GM23338 (cell line): ENCODE measurements around the gene TWF2. TPM values are rescaled to one million over a fixed set of nuclear protein-coding genes. Genes with fewer than 3 reads are reported as not detected.
A peak's percentile ranks its signal among the peaks of the same experiment; 100 is the strongest.

Source experiments
- ATAC-seq: fragments of 200-7000 bp; cut with Tn5 transposase; 3 replicates; pipeline ENCODE4 v1.9.1; 2020
- DNase-seq: peaks from one replicate; pipeline ENCODE4 v3.0.0-alpha.2; 2015; ENCODE audit warnings: low spot score
- H2AFZ ChIP-seq: fragments of 200-600 bp; sonication (generic); 2 replicates; pipeline ENCODE4 v1.8.0; 2016; ENCODE audit warnings: antibody characterized with exemption, mild to moderate bottlenecking, moderate library complexity
- H3F3A ChIP-seq: fragments of 200-600 bp; sonication (generic); replicated peaks from 2 replicates; pipeline ENCODE4 v1.8.0; 2017; ENCODE audit warnings: antibody characterized with exemption, mixed run types, low read depth
- H3K27ac ChIP-seq: fragments of 200-600 bp; sonication (generic); 2 replicates; pipeline ENCODE4 v1.6.1; 2016; ENCODE audit warnings: low read depth
- H3K27me3 ChIP-seq: fragments of 200-600 bp; sonication (generic); 2 replicates; pipeline ENCODE4 v1.8.0; 2016; ENCODE audit warnings: mild to moderate bottlenecking, mixed run types, moderate library complexity; ENCODE audit not compliant: insufficient read depth
- H3K36me3 ChIP-seq: fragments of 200-600 bp; sonication (generic); 2 replicates; pipeline ENCODE4 v1.8.0; 2016; ENCODE audit warnings: mild to moderate bottlenecking; ENCODE audit not compliant: insufficient read depth
- H3K4me1 ChIP-seq: fragments of 200-600 bp; sonication (generic); 2 replicates; pipeline ENCODE4 v1.8.0; 2016; ENCODE audit warnings: mild to moderate bottlenecking, moderate library complexity; ENCODE audit not compliant: insufficient read depth
- H3K4me2 ChIP-seq: fragments of 200-600 bp; sonication (generic); 2 replicates; pipeline ENCODE4 v1.7.1; 2017; ENCODE audit warnings: mixed run types
- H3K4me3 ChIP-seq: fragments of 200-600 bp; sonication (generic); 2 replicates; pipeline ENCODE4 v1.6.1; 2016; ENCODE audit warnings: mixed run types
- H3K79me2 ChIP-seq: fragments of 200-600 bp; sonication (generic); replicated peaks from 2 replicates; pipeline ENCODE4 v1.8.0; 2017; ENCODE audit warnings: mild to moderate bottlenecking; ENCODE audit not compliant: insufficient read depth
- H3K9me2 ChIP-seq: fragments of 200-600 bp; sonication (generic); 2 replicates; pipeline ENCODE4 v1.8.0; 2017; ENCODE audit not compliant: insufficient read depth
- H4K20me1 ChIP-seq: fragments of 200-600 bp; sonication (generic); replicated peaks from 2 replicates; pipeline ENCODE4 v1.8.0; 2017; ENCODE audit warnings: mild to moderate bottlenecking; ENCODE audit not compliant: insufficient read depth
- H3K27ac Mint-ChIP-seq: 2 replicates; pipeline ENCODE4 v1.8.0; 2020; ENCODE audit warnings: inconsistent platforms, mild to moderate bottlenecking, moderate library complexity, mixed read lengths
- H3K27me3 Mint-ChIP-seq: 3 replicates; pipeline ENCODE4 v1.8.0; 2022; ENCODE audit warnings: low read depth, mild to moderate bottlenecking, moderate library complexity, mixed read lengths, inconsistent platforms; ENCODE audit not compliant: insufficient read depth, poor library complexity
- H3K36me3 Mint-ChIP-seq: 3 replicates; pipeline ENCODE4 v1.8.0; 2021; ENCODE audit warnings: low read depth, mild to moderate bottlenecking, inconsistent platforms, moderate library complexity, mixed read lengths
- H3K4me1 Mint-ChIP-seq: 3 replicates; pipeline ENCODE4 v1.8.0; 2020; ENCODE audit warnings: mild to moderate bottlenecking, inconsistent platforms, mixed read lengths
- H3K4me3 Mint-ChIP-seq: 3 replicates; pipeline ENCODE4 v1.8.0; 2021; ENCODE audit warnings: moderate library complexity, mild to moderate bottlenecking, inconsistent platforms, mixed read lengths
- H3K9me3 Mint-ChIP-seq: 3 replicates; pipeline ENCODE4 v1.8.0; 2020; ENCODE audit warnings: moderate library complexity, mild to moderate bottlenecking, inconsistent platforms, mixed read lengths
- JUNB ChIP-seq: IDR thresholded peaks from one replicate; pipeline ENCODE4 v1.6.1; 2016; ENCODE audit warnings: antibody characterized with exemption; ENCODE audit not compliant: unreplicated experiment
- NANOG ChIP-seq: IDR thresholded peaks from 2 replicates; pipeline ENCODE4 v1.6.1; 2016; ENCODE audit warnings: antibody characterized with exemption, borderline replicate concordance
- STAT1 ChIP-seq: IDR thresholded peaks from one replicate; pipeline ENCODE4 v1.6.1; 2016; ENCODE audit warnings: antibody characterized with exemption; ENCODE audit not compliant: unreplicated experiment
- polyA plus RNA-seq: library from polyadenylated mRNA; unstranded; fragments of >200 nt; fragmentation: Nextera tagmentation; extraction: Ambion mirVana; gene quantifications from 2 replicates; pipeline ENCODE4 v1.2.1, GENCODE V29; 2016
- total RNA-seq: library from RNA; depleted of rRNA; stranded (reverse); fragments of >200 nt; shearing (Covaris generic); gene quantifications from 2 replicates; pipeline ENCODE4 v1.2.3, GENCODE V29; 2014
- TF ChIP-seq, protein P1 (sequence below): IDR thresholded peaks from 2 replicates; pipeline ENCODE4 v1.6.1; 2016; ENCODE audit warnings: antibody characterized with exemption
- TF ChIP-seq, protein P2 (sequence below): fragments of 250-450 bp; sonication (Bioruptor Pico); IDR thresholded peaks from 2 replicates; pipeline ENCODE4 v1.5.0; 2020; ENCODE audit warnings: mild to moderate bottlenecking, moderate library complexity

The TWF2 gene
- total and polyA plus RNA-seq, 2 experiments from 2014 or later, result 38.9 to 120 TPM

DNA sequence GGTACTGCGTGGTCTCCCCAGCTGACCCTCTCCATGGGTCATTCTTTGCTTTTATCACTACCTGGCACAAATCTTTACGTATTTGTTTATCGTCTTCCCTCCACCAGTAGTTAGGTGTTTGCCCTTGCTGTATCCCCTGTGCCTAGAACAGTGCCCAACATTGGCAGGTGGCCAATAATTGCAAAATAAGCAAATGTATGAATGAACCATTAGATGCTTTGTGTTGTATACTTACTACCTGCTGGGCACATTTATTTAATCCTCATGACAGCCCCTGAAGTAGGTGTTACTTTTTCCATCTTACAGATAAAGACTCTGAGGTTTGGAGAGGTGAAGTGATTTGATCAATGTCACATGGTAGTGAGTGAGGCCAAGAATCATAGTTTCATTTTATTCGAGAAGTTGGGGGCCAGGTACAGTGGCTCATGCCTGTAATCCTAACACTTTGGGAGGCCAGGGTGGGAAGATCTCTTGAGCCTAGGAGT is 2.0 kb upstream of the TWF2 start:
- Histone ChIP-seq H3K9me2 (no peaks in the 10 kb centered on the region), H3K27ac (no peak overlapping the region), H4K20me1 (no peaks in the 10 kb centered on the region; the same call in 1 of the 2 replicates), H3K4me1 (peaks cover 34% of the 10 kb centered on the region), H3K79me2 (peaks cover 21% of the 10 kb centered on the region), H3K27me3 (peaks cover 29% of the 10 kb centered on the region), H2AFZ (no peak overlapping the region), H3K36me3 (no peaks in the 10 kb centered on the region), H3K4me2 (peak overlapping the region; percentile 99; the same call in 1 of the 2 replicates), H3F3A (peaks cover 10% of the 10 kb centered on the region; the same call in 1 of the 2 replicates), H3K4me3 (0 out of 2 replicates have a peak overlapping the region, but pooled peaks have one; percentile 2)
- Mint-ChIP-seq H3K9me3 (peaks cover 6% of the 10 kb centered on the region; the same call in 2 of the 3 replicates), H3K36me3 (peaks cover 12% of the 10 kb centered on the region; the same call in 2 of the 3 replicates), H3K27me3 (peaks cover 32% of the 10 kb centered on the region), H3K4me3 (peak overlapping the region; percentile 96), H3K27ac (peak overlapping the region; percentile 96), H3K4me1 (peaks cover 46% of the 10 kb centered on the region)
- DNase-seq (no peak), ATAC-seq (no peak)
- TF ChIP-seq NANOG, result peak; percentile 23; the same call in 1 of the 2 replicates
- no peak for TF ChIP-seq STAT1
- TF ChIP-seq JUNB, result no peak
- TF ChIP-seq, protein P1, sequence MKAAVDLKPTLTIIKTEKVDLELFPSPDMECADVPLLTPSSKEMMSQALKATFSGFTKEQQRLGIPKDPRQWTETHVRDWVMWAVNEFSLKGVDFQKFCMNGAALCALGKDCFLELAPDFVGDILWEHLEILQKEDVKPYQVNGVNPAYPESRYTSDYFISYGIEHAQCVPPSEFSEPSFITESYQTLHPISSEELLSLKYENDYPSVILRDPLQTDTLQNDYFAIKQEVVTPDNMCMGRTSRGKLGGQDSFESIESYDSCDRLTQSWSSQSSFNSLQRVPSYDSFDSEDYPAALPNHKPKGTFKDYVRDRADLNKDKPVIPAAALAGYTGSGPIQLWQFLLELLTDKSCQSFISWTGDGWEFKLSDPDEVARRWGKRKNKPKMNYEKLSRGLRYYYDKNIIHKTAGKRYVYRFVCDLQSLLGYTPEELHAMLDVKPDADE, result no peak
- TF ChIP-seq, protein P2, sequence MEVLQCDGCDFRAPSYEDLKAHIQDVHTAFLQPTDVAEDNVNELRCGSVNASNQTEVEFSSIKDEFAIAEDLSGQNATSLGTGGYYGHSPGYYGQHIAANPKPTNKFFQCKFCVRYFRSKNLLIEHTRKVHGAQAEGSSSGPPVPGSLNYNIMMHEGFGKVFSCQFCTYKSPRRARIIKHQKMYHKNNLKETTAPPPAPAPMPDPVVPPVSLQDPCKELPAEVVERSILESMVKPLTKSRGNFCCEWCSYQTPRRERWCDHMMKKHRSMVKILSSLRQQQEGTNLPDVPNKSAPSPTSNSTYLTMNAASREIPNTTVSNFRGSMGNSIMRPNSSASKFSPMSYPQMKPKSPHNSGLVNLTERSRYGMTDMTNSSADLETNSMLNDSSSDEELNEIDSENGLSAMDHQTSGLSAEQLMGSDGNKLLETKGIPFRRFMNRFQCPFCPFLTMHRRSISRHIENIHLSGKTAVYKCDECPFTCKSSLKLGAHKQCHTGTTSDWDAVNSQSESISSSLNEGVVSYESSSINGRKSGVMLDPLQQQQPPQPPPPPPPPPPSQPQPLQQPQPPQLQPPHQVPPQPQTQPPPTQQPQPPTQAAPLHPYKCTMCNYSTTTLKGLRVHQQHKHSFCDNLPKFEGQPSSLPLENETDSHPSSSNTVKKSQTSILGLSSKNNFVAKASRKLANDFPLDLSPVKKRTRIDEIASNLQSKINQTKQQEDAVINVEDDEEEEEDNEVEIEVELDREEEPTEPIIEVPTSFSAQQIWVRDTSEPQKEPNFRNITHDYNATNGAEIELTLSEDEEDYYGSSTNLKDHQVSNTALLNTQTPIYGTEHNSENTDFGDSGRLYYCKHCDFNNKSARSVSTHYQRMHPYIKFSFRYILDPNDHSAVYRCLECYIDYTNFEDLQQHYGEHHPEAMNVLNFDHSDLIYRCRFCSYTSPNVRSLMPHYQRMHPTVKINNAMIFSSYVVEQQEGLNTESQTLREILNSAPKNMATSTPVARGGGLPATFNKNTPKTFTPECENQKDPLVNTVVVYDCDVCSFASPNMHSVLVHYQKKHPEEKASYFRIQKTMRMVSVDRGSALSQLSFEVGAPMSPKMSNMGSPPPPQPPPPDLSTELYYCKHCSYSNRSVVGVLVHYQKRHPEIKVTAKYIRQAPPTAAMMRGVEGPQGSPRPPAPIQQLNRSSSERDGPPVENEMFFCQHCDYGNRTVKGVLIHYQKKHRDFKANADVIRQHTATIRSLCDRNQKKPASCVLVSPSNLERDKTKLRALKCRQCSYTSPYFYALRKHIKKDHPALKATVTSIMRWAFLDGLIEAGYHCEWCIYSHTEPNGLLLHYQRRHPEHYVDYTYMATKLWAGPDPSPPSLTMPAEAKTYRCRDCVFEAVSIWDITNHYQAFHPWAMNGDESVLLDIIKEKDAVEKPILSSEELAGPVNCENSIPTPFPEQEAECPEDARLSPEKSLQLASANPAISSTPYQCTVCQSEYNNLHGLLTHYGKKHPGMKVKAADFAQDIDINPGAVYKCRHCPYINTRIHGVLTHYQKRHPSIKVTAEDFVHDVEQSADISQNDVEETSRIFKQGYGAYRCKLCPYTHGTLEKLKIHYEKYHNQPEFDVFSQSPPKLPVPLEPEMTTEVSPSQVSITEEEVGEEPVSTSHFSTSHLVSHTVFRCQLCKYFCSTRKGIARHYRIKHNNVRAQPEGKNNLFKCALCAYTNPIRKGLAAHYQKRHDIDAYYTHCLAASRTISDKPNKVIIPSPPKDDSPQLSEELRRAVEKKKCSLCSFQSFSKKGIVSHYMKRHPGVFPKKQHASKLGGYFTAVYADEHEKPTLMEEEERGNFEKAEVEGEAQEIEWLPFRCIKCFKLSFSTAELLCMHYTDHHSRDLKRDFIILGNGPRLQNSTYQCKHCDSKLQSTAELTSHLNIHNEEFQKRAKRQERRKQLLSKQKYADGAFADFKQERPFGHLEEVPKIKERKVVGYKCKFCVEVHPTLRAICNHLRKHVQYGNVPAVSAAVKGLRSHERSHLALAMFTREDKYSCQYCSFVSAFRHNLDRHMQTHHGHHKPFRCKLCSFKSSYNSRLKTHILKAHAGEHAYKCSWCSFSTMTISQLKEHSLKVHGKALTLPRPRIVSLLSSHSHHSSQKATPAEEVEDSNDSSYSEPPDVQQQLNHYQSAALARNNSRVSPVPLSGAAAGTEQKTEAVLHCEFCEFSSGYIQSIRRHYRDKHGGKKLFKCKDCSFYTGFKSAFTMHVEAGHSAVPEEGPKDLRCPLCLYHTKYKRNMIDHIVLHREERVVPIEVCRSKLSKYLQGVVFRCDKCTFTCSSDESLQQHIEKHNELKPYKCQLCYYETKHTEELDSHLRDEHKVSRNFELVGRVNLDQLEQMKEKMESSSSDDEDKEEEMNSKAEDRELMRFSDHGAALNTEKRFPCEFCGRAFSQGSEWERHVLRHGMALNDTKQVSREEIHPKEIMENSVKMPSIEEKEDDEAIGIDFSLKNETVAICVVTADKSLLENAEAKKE (CRISPR knock-in tag), result no peak
